GM12874 (cell line): ENCODE results near the gene GPR21.

Source experiments
- CTCF ChIP-seq: IDR thresholded peaks from 2 replicates; pipeline ENCODE4 v1.5.1; 2011; ENCODE audit warnings: low read depth, mild to moderate bottlenecking, control low read depth, low read length, moderate library complexity; ENCODE audit not compliant: insufficient read depth

GPR21 gene

GRCh38 chr9:123058834-123059233 is 25.4 kb downstream of the GPR21 start:
- no peak for TF ChIP-seq CTCF

- TF ChIP-seq CTCF: no peak
Observed at GRCh38 chr9:123059472-123060220, 26.2 kb downstream of the GPR21 start.

- TF ChIP-seq CTCF: no peak
Observed at GRCh38 chr9:123061216-123061615, 27.7 kb downstream of the GPR21 start.

GRCh38 chr9:123062351-123063176 is 29.1 kb downstream of the GPR21 start:
- no peak for TF ChIP-seq CTCF

GRCh38 chr9:123063177-123063598 is 29.7 kb downstream of the GPR21 start:
- TF ChIP-seq CTCF: no peak

GRCh38 chr9:123063896-123064295 is 30.4 kb downstream of the GPR21 start:
- TF ChIP-seq CTCF: no peak

GRCh38 chr9:123064716-123065115 is 31.2 kb downstream of the GPR21 start:
- no peak for TF ChIP-seq CTCF
